Keratinocyte (primary cell): ENCODE results near the gene SRL. TPM values are rescaled to one million over a fixed set of nuclear protein-coding genes. Genes with fewer than 3 reads are reported as not detected.

Experiments
- DNase-seq: peaks from one replicate; pipeline ENCODE4 v3.0.0-alpha.2; 2011; ENCODE audit warnings: low read depth, missing footprints, low spot score
- FAIRE-seq: peaks from 2 replicates; lab custom pipeline; 2011; peaks lifted over from hg19 to GRCh38; lab: Jason Lieb, UNC
- H2AFZ ChIP-seq: 2 replicates; pipeline ENCODE4 v1.6.0; 2012; ENCODE audit warnings: low read length, control low read depth, inconsistent platforms; ENCODE audit not compliant: control insufficient read depth
- H3K27ac ChIP-seq: 2 replicates; pipeline ENCODE4 v1.5.1; 2011; ENCODE audit warnings: low read length; ENCODE audit not compliant: control insufficient read depth, insufficient read depth
- H3K27me3 ChIP-seq: 3 replicates; pipeline ENCODE4 v1.6.0; 2011; ENCODE audit warnings: low read length; ENCODE audit not compliant: control insufficient read depth, insufficient read depth; ENCODE audit errors: extremely low read depth
- H3K36me3 ChIP-seq, 2 experiments: 2 replicates in 1 of 2; 3 replicates in 1 of 2; pipeline ENCODE4 v1.5.1; 2011; ENCODE audit warnings: low read length in 2 of 2, mild to moderate bottlenecking in 1 of 2; ENCODE audit not compliant: control insufficient read depth in 2 of 2, insufficient read depth in 2 of 2; ENCODE audit errors: extremely low read depth in 1 of 2
- H3K4me1 ChIP-seq: 3 replicates; pipeline ENCODE4 v1.5.1; 2011; ENCODE audit warnings: low read length; ENCODE audit not compliant: control insufficient read depth, insufficient read depth; ENCODE audit errors: extremely low read depth
- H3K4me2 ChIP-seq: 3 replicates; pipeline ENCODE4 v1.6.0; 2011; ENCODE audit warnings: low read depth, low read length; ENCODE audit not compliant: control insufficient read depth, insufficient read depth; ENCODE audit errors: extremely low read depth
- H3K4me3 ChIP-seq, 3 experiments: fragments of 200-600 bp in 1 of 3; sonication (generic) in 1 of 3; 2 replicates in 2 of 3; 3 replicates in 1 of 3; pipeline ENCODE4 v1.5.1; 2011 to 2016; ENCODE audit warnings: low read length in 3 of 3, mild to moderate bottlenecking in 3 of 3, control low read depth in 2 of 3, inconsistent platforms in 1 of 3, low read depth in 1 of 3, mixed read lengths in 1 of 3, mixed run types in 1 of 3, moderate library complexity in 1 of 3; ENCODE audit not compliant: control insufficient read depth in 2 of 3, insufficient read depth in 2 of 3; ENCODE audit errors: extremely low read depth in 1 of 3
- H3K79me2 ChIP-seq: 2 replicates; pipeline ENCODE4 v1.6.0; 2012; ENCODE audit warnings: low read length; ENCODE audit not compliant: control insufficient read depth, insufficient read depth
- H3K9ac ChIP-seq: 3 replicates; pipeline ENCODE4 v1.6.0; 2011; ENCODE audit warnings: low read length; ENCODE audit not compliant: control insufficient read depth, insufficient read depth; ENCODE audit errors: extremely low read depth
- H3K9me1 ChIP-seq: 3 replicates; pipeline ENCODE4 v1.6.0; 2011; ENCODE audit warnings: low read length; ENCODE audit not compliant: control insufficient read depth, insufficient read depth; ENCODE audit errors: extremely low read depth
- H3K9me3 ChIP-seq: 2 replicates; pipeline ENCODE4 v1.5.1; 2012; ENCODE audit warnings: low read depth, low read length; ENCODE audit not compliant: control insufficient read depth
- H4K20me1 ChIP-seq: 3 replicates; pipeline ENCODE4 v1.6.0; 2011; ENCODE audit warnings: low read length; ENCODE audit not compliant: control insufficient read depth, insufficient read depth; ENCODE audit errors: extremely low read depth
- CTCF ChIP-seq, 3 experiments: IDR thresholded peaks in 1 of 3; conservative IDR thresholded peaks in 1 of 3; optimal IDR thresholded peaks in 1 of 3; 2 replicates in 2 of 3; 3 replicates in 1 of 3; pipeline versions ENCODE3 to v1.5.1; 2011; ENCODE audit warnings: low read length in 3 of 3, mild to moderate bottlenecking in 3 of 3, moderate library complexity in 2 of 3, control low read depth in 1 of 3, inconsistent platforms in 1 of 3; ENCODE audit not compliant: insufficient read depth in 2 of 3; ENCODE audit errors: extremely low read depth in 1 of 3
- EZH2 ChIP-seq: IDR thresholded peaks from one replicate; pipeline ENCODE4 v1.6.1; 2012; ENCODE audit warnings: inconsistent platforms, mild to moderate bottlenecking, low read length, moderate library complexity
- dilution Hi-C: fragments of 300-500 bp; cut with MboI; formaldehyde crosslinking; loops from one replicate; pipeline ENCODE4 v1.7.0; 2020; ENCODE audit warnings: low sequenced_read_pairs; ENCODE audit not compliant: extremely low pct_ligation_motif_present
- polyA plus RNA-seq, 5 experiments: library from polyadenylated mRNA; depleted of rRNA in 3 of 5; stranded (reverse) in 3 of 5; stranded (forward) in 1 of 5; unstranded in 1 of 5; fragments of >200 nt; gene quantifications; 1 replicate in 1 of 5; 2 replicates in 3 of 5; 3 replicates in 1 of 5; pipeline versions ENCODE4 v1.2.1 to v1.2.3, GENCODE V29; 2011 to 2012; ENCODE audit warnings: missing spikeins in 2 of 5, low read depth in 1 of 5, low replicate concordance in 1 of 5

SRL gene
- polyA plus RNA-seq, 1 donor (not counting 4 experiments of a cell fraction or from before 2014, with no cell fraction given): not detected

- no peak overlapping the region for H3K27ac ChIP-seq
- no peaks in the 10 kb centered on the region for H3K79me2 ChIP-seq
- H3K4me2 ChIP-seq: no peak overlapping the region
- dilution Hi-C loops: no loop called here
- TF ChIP-seq EZH2 (no peak), CTCF (optimal IDR thresholded peaks at IDR 0.05 in 1 of 3, IDR thresholded peaks at IDR 0.05 in 1 of 3, conservative IDR thresholded peaks at IDR 0.05 in 1 of 3; ENCODE audit: extremely low read depth in 1 of 3, insufficient read depth in 2 of 3, low read length in 3 of 3) (no peak)
- FAIRE-seq: no peak
- no peaks in the 10 kb centered on the region for H3K36me3 ChIP-seq
- no peak for DNase-seq
- H4K20me1 ChIP-seq: no peaks in the 10 kb centered on the region
- H3K9ac ChIP-seq: no peak overlapping the region
- H3K9me1 ChIP-seq: no peaks in the 10 kb centered on the region
- no peak overlapping the region for H3K4me3 ChIP-seq
- H3K9me3 ChIP-seq: no peaks in the 10 kb centered on the region
- H2AFZ ChIP-seq: no peak overlapping the region
- H3K27me3 ChIP-seq: peaks cover 3% of the 10 kb centered on the region
- H3K4me1 ChIP-seq: peaks cover 8% of the 10 kb centered on the region
Observed at GRCh38 chr16:4204521-4204920, 37.4 kb downstream of the SRL start.

- Histone ChIP-seq H3K27ac (no peak overlapping the region), H3K27me3 (peaks cover 3% of the 10 kb centered on the region), H3K9ac (no peak overlapping the region), H3K4me2 (no peak overlapping the region), H3K36me3 (no peaks in the 10 kb centered on the region), H3K4me3 (no peak overlapping the region), H3K4me1 (peaks cover 8% of the 10 kb centered on the region), H3K9me1 (no peaks in the 10 kb centered on the region), H2AFZ (no peak overlapping the region), H4K20me1 (no peaks in the 10 kb centered on the region), H3K79me2 (no peaks in the 10 kb centered on the region), H3K9me3 (no peaks in the 10 kb centered on the region)
- DNase-seq (no peak), FAIRE-seq (no peak)
- dilution Hi-C loops: no loop called here
- TF ChIP-seq CTCF (optimal IDR thresholded peaks at IDR 0.05 in 1 of 3, IDR thresholded peaks at IDR 0.05 in 1 of 3, conservative IDR thresholded peaks at IDR 0.05 in 1 of 3; ENCODE audit: extremely low read depth in 1 of 3, insufficient read depth in 2 of 3, low read length in 3 of 3): no peak
- TF ChIP-seq EZH2: no peak
Observed at GRCh38 chr16:4203748-4204147, 38.1 kb downstream of the SRL start.
